HepG2 (cell line): ENCODE results near the gene RAD23A. TPM values are rescaled to one million over a fixed set of nuclear protein-coding genes. Genes with fewer than 3 reads are reported as not detected.
A peak's percentile ranks its signal among the peaks of the same experiment; 100 is the strongest.

Experiments
- AHR ChIP-seq: IDR thresholded peaks from 2 replicates; pipeline ENCODE4 v1.6.1; 2018; ENCODE audit warnings: missing genetic modification reagents, missing compliant biosample characterization
- ATAD3A ChIP-seq: sonication (generic); formaldehyde crosslinking; IDR thresholded peaks from 2 replicates; pipeline ENCODE4 v1.4.0; 2020; ENCODE audit warnings: missing genetic modification reagents
- GATAD2A ChIP-seq: IDR thresholded peaks from 2 replicates; pipeline ENCODE4 v1.6.1; 2016
- HES4 ChIP-seq: sonication (generic); formaldehyde crosslinking; IDR thresholded peaks from 2 replicates; pipeline ENCODE4 v1.9.0; 2021; ENCODE audit warnings: mild to moderate bottlenecking, missing genetic modification reagents, borderline replicate concordance
- KAT7 ChIP-seq: IDR thresholded peaks from 2 replicates; pipeline ENCODE4 v1.6.1; 2018; ENCODE audit warnings: borderline replicate concordance, missing compliant biosample characterization
- KLF15 ChIP-seq: sonication (generic); formaldehyde crosslinking; IDR thresholded peaks from 2 replicates; pipeline ENCODE4 v1.8.1; 2023; ENCODE audit warnings: borderline replicate concordance, mild to moderate bottlenecking, inconsistent platforms, missing genetic modification reagents, mixed read lengths
- MED1 ChIP-seq: sonication (generic); formaldehyde crosslinking; IDR thresholded peaks from 2 replicates; pipeline ENCODE4 v1.4.0; 2020; ENCODE audit warnings: missing genetic modification reagents
- NFE2L2 ChIP-seq: fragments of 150-350 bp; IDR thresholded peaks from 2 replicates; pipeline ENCODE4 v1.6.1; 2014; ENCODE audit warnings: low read length
- THAP11 ChIP-seq: IDR thresholded peaks from 2 replicates; pipeline ENCODE4 v1.6.1; 2016; ENCODE audit warnings: missing biosample characterization, missing genetic modification reagents
- ZGPAT ChIP-seq: IDR thresholded peaks from 2 replicates; pipeline ENCODE4 v1.6.1; 2016; ENCODE audit warnings: mild to moderate bottlenecking
- ZNF121 ChIP-seq: sonication (generic); formaldehyde crosslinking; IDR thresholded peaks from 2 replicates; pipeline ENCODE4 v1.5.0; 2020; ENCODE audit warnings: mild to moderate bottlenecking, missing genetic modification reagents
- ZNF652 ChIP-seq: IDR thresholded peaks from 2 replicates; pipeline ENCODE4 v1.6.1; 2016; ENCODE audit warnings: low read depth, borderline replicate concordance
- polyA plus RNA-seq, 8 experiments: library from polyadenylated mRNA; depleted of rRNA in 3 of 8; stranded (reverse) in 7 of 8; unstranded in 1 of 8; fragments of >200 nt; fragmentation: Illumina TruSeq in 4 of 8; extraction: Trizol in 4 of 8; gene quantifications; 2 replicates each; pipeline versions ENCODE4 v1.2.1 to v1.2.3, GENCODE V29; 2011 to 2016; ENCODE audit warnings: low read depth in 4 of 8, missing spikeins in 1 of 8, mixed read lengths in 1 of 8; ENCODE audit not compliant: insufficient read depth in 1 of 8
- total RNA-seq, 5 experiments: library from RNA; depleted of rRNA; stranded (reverse); fragments of >200 nt; fragmentation: Illumina TruSeq; extraction: Trizol; gene quantifications; 2 replicates each; pipeline ENCODE4 v1.2.3, GENCODE V29; 2016; ENCODE audit warnings: low read depth in 1 of 5
- TF ChIP-seq, protein P1 (sequence below): sonication (generic); formaldehyde crosslinking; IDR thresholded peaks from 2 replicates; pipeline ENCODE4 v1.4.0; 2020; ENCODE audit warnings: missing genetic modification reagents, borderline replicate concordance
- TF ChIP-seq, protein P2 (sequence below): sonication (generic); formaldehyde crosslinking; IDR thresholded peaks from 2 replicates; pipeline ENCODE4 v1.4.0; 2020; ENCODE audit warnings: mild to moderate bottlenecking, missing genetic modification reagents
- TF ChIP-seq, protein P3 (sequence below): sonication (generic); formaldehyde crosslinking; IDR thresholded peaks from 2 replicates; pipeline ENCODE4 v1.5.1; 2020; ENCODE audit warnings: mild to moderate bottlenecking, moderate library complexity, missing genetic modification reagents
- TF ChIP-seq, protein P4 (sequence below): sonication (generic); formaldehyde crosslinking; IDR thresholded peaks from 2 replicates; pipeline ENCODE4 v1.5.0; 2020; ENCODE audit warnings: mild to moderate bottlenecking, missing genetic modification reagents, borderline replicate concordance

Gene RAD23A
- total and polyA plus RNA-seq, 2 of the 13 experiments (the other 11 are each of a cell fraction or from before 2014, with no cell fraction given): 42.5 to 54.2 TPM

DNA sequence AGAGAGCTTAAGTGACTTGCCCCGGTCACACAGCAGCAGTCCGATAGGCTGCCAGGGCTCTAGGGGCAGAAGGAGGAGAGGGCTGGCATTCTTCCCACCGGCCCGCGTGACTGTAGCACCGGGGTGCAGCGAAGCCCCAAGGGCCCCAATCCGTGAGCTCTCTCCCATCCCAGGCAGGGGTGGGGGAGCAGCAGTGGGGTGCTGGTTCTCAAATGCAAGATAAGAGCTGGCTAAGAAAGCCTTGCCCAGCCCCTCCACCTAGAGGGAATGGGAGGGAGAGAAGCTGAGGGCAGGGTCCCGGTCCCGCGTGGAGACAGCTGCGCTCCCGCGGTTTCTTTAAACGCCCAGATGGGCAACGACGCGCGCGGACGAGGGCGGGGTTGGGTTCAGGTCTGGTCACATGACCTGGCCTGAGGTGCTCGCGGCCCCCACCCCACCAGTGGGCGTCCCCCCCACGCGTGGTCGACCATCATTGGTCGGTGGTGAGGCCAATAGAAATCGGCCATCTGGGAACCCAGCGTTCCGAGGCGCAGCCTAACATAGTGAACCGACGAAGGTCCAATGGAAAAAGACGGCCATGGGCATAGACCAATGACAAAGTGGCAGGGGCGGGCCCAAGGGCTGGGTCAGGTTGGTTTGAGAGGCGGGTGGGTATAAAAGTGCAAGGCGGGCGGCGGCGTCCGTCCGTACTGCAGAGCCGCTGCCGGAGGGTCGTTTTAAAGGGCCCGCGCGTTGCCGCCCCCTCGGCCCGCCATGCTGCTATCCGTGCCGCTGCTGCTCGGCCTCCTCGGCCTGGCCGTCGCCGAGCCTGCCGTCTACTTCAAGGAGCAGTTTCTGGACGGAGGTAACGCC lies 7.5 kb upstream of the RAD23A start, which contains the start of gene CALR (continued):
- TF ChIP-seq, protein P1, sequence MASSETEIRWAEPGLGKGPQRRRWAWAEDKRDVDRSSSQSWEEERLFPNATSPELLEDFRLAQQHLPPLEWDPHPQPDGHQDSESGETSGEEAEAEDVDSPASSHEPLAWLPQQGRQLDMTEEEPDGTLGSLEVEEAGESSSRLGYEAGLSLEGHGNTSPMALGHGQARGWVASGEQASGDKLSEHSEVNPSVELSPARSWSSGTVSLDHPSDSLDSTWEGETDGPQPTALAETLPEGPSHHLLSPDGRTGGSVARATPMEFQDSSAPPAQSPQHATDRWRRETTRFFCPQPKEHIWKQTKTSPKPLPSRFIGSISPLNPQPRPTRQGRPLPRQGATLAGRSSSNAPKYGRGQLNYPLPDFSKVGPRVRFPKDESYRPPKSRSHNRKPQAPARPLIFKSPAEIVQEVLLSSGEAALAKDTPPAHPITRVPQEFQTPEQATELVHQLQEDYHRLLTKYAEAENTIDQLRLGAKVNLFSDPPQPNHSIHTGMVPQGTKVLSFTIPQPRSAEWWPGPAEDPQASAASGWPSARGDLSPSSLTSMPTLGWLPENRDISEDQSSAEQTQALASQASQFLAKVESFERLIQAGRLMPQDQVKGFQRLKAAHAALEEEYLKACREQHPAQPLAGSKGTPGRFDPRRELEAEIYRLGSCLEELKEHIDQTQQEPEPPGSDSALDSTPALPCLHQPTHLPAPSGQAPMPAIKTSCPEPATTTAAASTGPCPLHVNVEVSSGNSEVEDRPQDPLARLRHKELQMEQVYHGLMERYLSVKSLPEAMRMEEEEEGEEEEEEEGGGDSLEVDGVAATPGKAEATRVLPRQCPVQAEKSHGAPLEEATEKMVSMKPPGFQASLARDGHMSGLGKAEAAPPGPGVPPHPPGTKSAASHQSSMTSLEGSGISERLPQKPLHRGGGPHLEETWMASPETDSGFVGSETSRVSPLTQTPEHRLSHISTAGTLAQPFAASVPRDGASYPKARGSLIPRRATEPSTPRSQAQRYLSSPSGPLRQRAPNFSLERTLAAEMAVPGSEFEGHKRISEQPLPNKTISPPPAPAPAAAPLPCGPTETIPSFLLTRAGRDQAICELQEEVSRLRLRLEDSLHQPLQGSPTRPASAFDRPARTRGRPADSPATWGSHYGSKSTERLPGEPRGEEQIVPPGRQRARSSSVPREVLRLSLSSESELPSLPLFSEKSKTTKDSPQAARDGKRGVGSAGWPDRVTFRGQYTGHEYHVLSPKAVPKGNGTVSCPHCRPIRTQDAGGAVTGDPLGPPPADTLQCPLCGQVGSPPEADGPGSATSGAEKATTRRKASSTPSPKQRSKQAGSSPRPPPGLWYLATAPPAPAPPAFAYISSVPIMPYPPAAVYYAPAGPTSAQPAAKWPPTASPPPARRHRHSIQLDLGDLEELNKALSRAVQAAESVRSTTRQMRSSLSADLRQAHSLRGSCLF (CRISPR knock-in tag): no peak
- TF ChIP-seq ZNF121 (CRISPR knock-in tag) (peak; percentile 41; the same call in 1 of the 2 replicates), KAT7 (CRISPR knock-in tag) (peak; percentile 74; the same call in 1 of the 2 replicates), KLF15 (CRISPR knock-in tag) (peak; percentile 67; the same call in 1 of the 2 replicates), GATAD2A (CRISPR knock-in tag) (peak; percentile 86), HES4 (CRISPR knock-in tag) (0 out of 2 replicates have a peak, but pooled peaks have one; percentile 37), AHR (CRISPR knock-in tag) (peak; percentile 58), ZNF652 (CRISPR knock-in tag) (no peak), MED1 (CRISPR knock-in tag) (peak; percentile 13; the same call in 1 of the 2 replicates), ATAD3A (CRISPR knock-in tag) (no peak), NFE2L2 (no peak), ZGPAT (CRISPR knock-in tag) (peak; percentile 81), THAP11 (CRISPR knock-in tag) (peak; percentile 83)
- TF ChIP-seq, protein P2, sequence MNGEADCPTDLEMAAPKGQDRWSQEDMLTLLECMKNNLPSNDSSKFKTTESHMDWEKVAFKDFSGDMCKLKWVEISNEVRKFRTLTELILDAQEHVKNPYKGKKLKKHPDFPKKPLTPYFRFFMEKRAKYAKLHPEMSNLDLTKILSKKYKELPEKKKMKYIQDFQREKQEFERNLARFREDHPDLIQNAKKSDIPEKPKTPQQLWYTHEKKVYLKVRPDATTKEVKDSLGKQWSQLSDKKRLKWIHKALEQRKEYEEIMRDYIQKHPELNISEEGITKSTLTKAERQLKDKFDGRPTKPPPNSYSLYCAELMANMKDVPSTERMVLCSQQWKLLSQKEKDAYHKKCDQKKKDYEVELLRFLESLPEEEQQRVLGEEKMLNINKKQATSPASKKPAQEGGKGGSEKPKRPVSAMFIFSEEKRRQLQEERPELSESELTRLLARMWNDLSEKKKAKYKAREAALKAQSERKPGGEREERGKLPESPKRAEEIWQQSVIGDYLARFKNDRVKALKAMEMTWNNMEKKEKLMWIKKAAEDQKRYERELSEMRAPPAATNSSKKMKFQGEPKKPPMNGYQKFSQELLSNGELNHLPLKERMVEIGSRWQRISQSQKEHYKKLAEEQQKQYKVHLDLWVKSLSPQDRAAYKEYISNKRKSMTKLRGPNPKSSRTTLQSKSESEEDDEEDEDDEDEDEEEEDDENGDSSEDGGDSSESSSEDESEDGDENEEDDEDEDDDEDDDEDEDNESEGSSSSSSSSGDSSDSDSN: peak; percentile 58; the same call in 1 of the 2 replicates
- TF ChIP-seq, protein P3, sequence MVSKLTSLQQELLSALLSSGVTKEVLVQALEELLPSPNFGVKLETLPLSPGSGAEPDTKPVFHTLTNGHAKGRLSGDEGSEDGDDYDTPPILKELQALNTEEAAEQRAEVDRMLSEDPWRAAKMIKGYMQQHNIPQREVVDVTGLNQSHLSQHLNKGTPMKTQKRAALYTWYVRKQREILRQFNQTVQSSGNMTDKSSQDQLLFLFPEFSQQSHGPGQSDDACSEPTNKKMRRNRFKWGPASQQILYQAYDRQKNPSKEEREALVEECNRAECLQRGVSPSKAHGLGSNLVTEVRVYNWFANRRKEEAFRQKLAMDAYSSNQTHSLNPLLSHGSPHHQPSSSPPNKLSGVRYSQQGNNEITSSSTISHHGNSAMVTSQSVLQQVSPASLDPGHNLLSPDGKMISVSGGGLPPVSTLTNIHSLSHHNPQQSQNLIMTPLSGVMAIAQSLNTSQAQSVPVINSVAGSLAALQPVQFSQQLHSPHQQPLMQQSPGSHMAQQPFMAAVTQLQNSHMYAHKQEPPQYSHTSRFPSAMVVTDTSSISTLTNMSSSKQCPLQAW (CRISPR knock-in tag): no peak
- TF ChIP-seq, protein P4, sequence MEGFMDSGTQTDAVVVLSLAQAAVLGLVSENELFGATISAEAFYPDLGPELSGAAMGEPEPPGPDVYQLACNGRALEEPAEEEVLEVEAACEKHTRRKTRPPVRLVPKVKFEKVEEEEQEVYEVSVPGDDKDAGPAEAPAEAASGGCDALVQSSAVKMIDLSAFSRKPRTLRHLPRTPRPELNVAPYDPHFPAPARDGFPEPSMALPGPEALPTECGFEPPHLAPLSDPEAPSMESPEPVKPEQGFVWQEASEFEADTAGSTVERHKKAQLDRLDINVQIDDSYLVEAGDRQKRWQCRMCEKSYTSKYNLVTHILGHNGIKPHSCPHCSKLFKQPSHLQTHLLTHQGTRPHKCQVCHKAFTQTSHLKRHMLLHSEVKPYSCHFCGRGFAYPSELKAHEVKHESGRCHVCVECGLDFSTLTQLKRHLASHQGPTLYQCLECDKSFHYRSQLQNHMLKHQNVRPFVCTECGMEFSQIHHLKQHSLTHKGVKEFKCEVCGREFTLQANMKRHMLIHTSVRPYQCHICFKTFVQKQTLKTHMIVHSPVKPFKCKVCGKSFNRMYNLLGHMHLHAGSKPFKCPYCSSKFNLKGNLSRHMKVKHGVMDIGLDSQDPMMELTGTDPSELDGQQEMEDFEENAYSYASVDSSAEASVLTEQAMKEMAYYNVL (CRISPR knock-in tag): no peak
